ENCODE results near the gene ZNF318. TPM values are rescaled to one million over a fixed set of nuclear protein-coding genes. Genes with fewer than 3 reads are reported as not detected.
"Not testable (repeated sequence)": the region's sequence is repeated elsewhere in the genome, so short reads cannot be mapped to it uniquely, and the experiment has no call there.

Gene ZNF318
- total RNA-seq, 1 donor from 2014 or later: 4.4 TPM

- no peak overlapping the region for H3K4me3 ChIP-seq
- H3K36me3 ChIP-seq: no peaks in the 10 kb centered on the region
- H3K4me1 ChIP-seq: no peaks in the 10 kb centered on the region
- intact Hi-C loops (cut with DNase I): no loop called here
- no peak for DNase-seq (ENCODE audit: low spot score in 2 of 2)
- no peak overlapping the region for H3K27ac ChIP-seq
- H3K9me3 ChIP-seq: no peaks in the 10 kb centered on the region
- H3K27me3 ChIP-seq: no peaks in the 10 kb centered on the region
- no peak for TF ChIP-seq CTCF (IDR thresholded peaks at IDR 0.05)
These were observed 20.4 kb upstream of the ZNF318 start for GRCh38 chr6:43389730-43390295.

GRCh38 chr6:43386492-43386891 is 17.0 kb upstream of the ZNF318 start:
- no peak for TF ChIP-seq CTCF (IDR thresholded peaks at IDR 0.05)
- DNase-seq (ENCODE audit: low spot score in 2 of 2): no peak
- Histone ChIP-seq H3K4me1 (no peaks in the 10 kb centered on the region), H3K9me3 (no peaks in the 10 kb centered on the region), H3K36me3 (no peaks in the 10 kb centered on the region), H3K27me3 (no peaks in the 10 kb centered on the region), H3K4me3 (no peak overlapping the region), H3K27ac (no peak overlapping the region)
- intact Hi-C loops (cut with DNase I): no loop called here

GRCh38 chr6:43383021-43383667 is 13.7 kb upstream of the ZNF318 start:
- no peak for TF ChIP-seq CTCF (IDR thresholded peaks at IDR 0.05)
- Histone ChIP-seq H3K9me3 (no peaks in the 10 kb centered on the region), H3K4me3 (no peak overlapping the region), H3K27ac (no peak overlapping the region), H3K4me1 (no peaks in the 10 kb centered on the region), H3K27me3 (no peaks in the 10 kb centered on the region), H3K36me3 (no peaks in the 10 kb centered on the region)
- intact Hi-C loops (cut with DNase I): no loop called here
- DNase-seq (ENCODE audit: low spot score in 2 of 2): no peak

GRCh38 chr6:43380858-43381257 is 11.4 kb upstream of the ZNF318 start:
- H3K27me3 ChIP-seq; intact Hi-C loops (cut with DNase I); H3K9me3 ChIP-seq; H3K27ac ChIP-seq; H3K4me1 ChIP-seq; H3K4me3 ChIP-seq; H3K36me3 ChIP-seq; DNase-seq (ENCODE audit: low spot score in 2 of 2): not testable (repeated sequence)

GRCh38 chr6:43378631-43379030 is 9.2 kb upstream of the ZNF318 start:
- no peak for TF ChIP-seq CTCF (IDR thresholded peaks at IDR 0.05)
- H3K36me3 ChIP-seq: no peaks in the 10 kb centered on the region
- no peaks in the 10 kb centered on the region for H3K27me3 ChIP-seq
- no peak overlapping the region for H3K27ac ChIP-seq
- H3K4me1 ChIP-seq: no peaks in the 10 kb centered on the region
- no peak for DNase-seq (ENCODE audit: low spot score in 2 of 2)
- H3K4me3 ChIP-seq: no peak overlapping the region
- no peaks in the 10 kb centered on the region for H3K9me3 ChIP-seq
- intact Hi-C loops (cut with DNase I): no loop called here

- Histone ChIP-seq H3K9me3 (no peaks in the 10 kb centered on the region), H3K36me3 (no peaks in the 10 kb centered on the region), H3K27ac (no peak overlapping the region), H3K4me1 (no peaks in the 10 kb centered on the region), H3K4me3 (no peak overlapping the region), H3K27me3 (no peaks in the 10 kb centered on the region)
- intact Hi-C loops (cut with DNase I): no loop called here
- DNase-seq (ENCODE audit: low spot score in 2 of 2): no peak
- TF ChIP-seq CTCF (IDR thresholded peaks at IDR 0.05): no peak
These were observed 8.3 kb upstream of the ZNF318 start for GRCh38 chr6:43377710-43378229.
